Aortic smooth muscle cell (primary cell): ENCODE measurements around the gene TTC31. TPM values are rescaled to one million over a fixed set of nuclear protein-coding genes. Genes with fewer than 3 reads are reported as not detected.

Source experiments
- total RNA-seq: library from RNA; depleted of rRNA; stranded (reverse); fragments of >200 nt; gene quantifications from 2 replicates; pipeline ENCODE4 v1.2.3, GENCODE V29; 2014

Gene TTC31
- 9.4 and 11.5 TPM in 2 replicates for total RNA-seq

GRCh38 chr2:74482801-74483674 lies at the start of gene TTC31, which contains the start of gene CCDC142:
Gene TTC31 (plus strand): TSS chr2:74483081. CDS start chr2:74483096, 15 bp downstream.
Gene CCDC142 (minus strand): TSS chr2:74482998. CDS start chr2:74482837, 161 bp downstream.

GRCh38 chr2:74441690-74442482 lies 41.0 kb upstream of the TTC31 start, which contains the start of gene RTKN:
Gene RTKN (minus strand): TSS chr2:74441937. CDS start chr2:74441816, 121 bp downstream.

GRCh38 chr2:74454654-74455511 lies 28.0 kb upstream of the TTC31 start, which contains the start of gene INO80B:
Gene INO80B (plus strand): TSS chr2:74455087. CDS start chr2:74455117, 30 bp downstream.

GRCh38 chr2:74458132-74458937 lies 24.5 kb upstream of the TTC31 start, which contains the start of gene WBP1:
Gene WBP1 (plus strand): TSS chr2:74458438. CDS start chr2:74458603, 165 bp downstream.

GRCh38 chr2:74472086-74472944 lies 10.6 kb upstream of the TTC31 start, which contains the start of gene MRPL53:
Gene MRPL53 (minus strand): TSS chr2:74472680. CDS start chr2:74472660, 20 bp downstream.

GRCh38 chr2:74499267-74499939 lies 16.5 kb downstream of the TTC31 start, which contains the start of gene LBX2:
Gene LBX2 (minus strand): TSS chr2:74499603. CDS start chr2:74499537, 66 bp downstream.

GRCh38 chr2:74507145-74507925 lies 24.5 kb downstream of the TTC31 start, which contains the start of gene PCGF1:
Gene PCGF1 (minus strand): TSS chr2:74507695. CDS start chr2:74507668, 27 bp downstream.

GRCh38 chr2:74514368-74515270 lies 31.7 kb downstream of the TTC31 start, which contains the start of gene TLX2:
Gene TLX2 (plus strand): TSS chr2:74514450. CDS start chr2:74514807, 357 bp downstream.

GRCh38 chr2:74525717-74526648 lies 43.1 kb downstream of the TTC31 start, which contains the start of gene DQX1:
Gene DQX1 (minus strand): TSS chr2:74526231. CDS start chr2:74525729, 502 bp downstream.

GRCh38 chr2:74529357-74530238 lies 46.7 kb downstream of the TTC31 start, which contains the start of the genes AUP1 and HTRA2:
Gene AUP1 (minus strand): TSS chr2:74529706. CDS start chr2:74529629, 77 bp downstream.
Gene HTRA2 (plus strand): TSS chr2:74529933. CDS start chr2:74530007, 74 bp downstream.

